Thymus (tissue), 11 donors: ENCODE measurements around the gene TEKT3. TPM values are rescaled to one million over a fixed set of nuclear protein-coding genes. Genes with fewer than 3 reads are reported as not detected.

Experiments
- DNase-seq, 9 donors: peaks; one replicate each; pipeline ENCODE4 v3.0.0-alpha.2; 2013; ENCODE audit warnings: low spot score in 9 of 9, low read depth in 6 of 9, missing footprints in 1 of 9
- H3K27ac ChIP-seq, 2 donors: one replicate each; pipeline ENCODE4 v1.5.1; 2013; ENCODE audit warnings: control low read depth in 1 of 2, low read depth in 1 of 2, low read length in 1 of 2, mild to moderate bottlenecking in 1 of 2, moderate library complexity in 1 of 2
- H3K27me3 ChIP-seq, 2 donors: one replicate each; pipeline ENCODE4 v1.5.1; 2013; ENCODE audit warnings: low read length in 1 of 2; ENCODE audit not compliant: control insufficient read depth in 2 of 2, insufficient read depth in 1 of 2
- H3K36me3 ChIP-seq, 2 donors: one replicate each; pipeline ENCODE4 v1.5.1; 2013; ENCODE audit warnings: low read length in 1 of 2, mild to moderate bottlenecking in 1 of 2, moderate library complexity in 1 of 2; ENCODE audit not compliant: control insufficient read depth in 2 of 2, insufficient read depth in 2 of 2
- H3K4me1 ChIP-seq, 2 donors: one replicate each; pipeline ENCODE4 v1.5.1; 2013; ENCODE audit warnings: low read length in 2 of 2; ENCODE audit not compliant: control insufficient read depth in 2 of 2, insufficient read depth in 2 of 2
- H3K4me3 ChIP-seq, 2 donors: one replicate each; pipeline ENCODE4 v1.5.1; 2013; ENCODE audit warnings: low read length in 2 of 2, control low read depth in 1 of 2, mild to moderate bottlenecking in 1 of 2
- H3K9me3 ChIP-seq, 2 donors: one replicate each; pipeline ENCODE4 v1.5.1; 2013; ENCODE audit warnings: low read length in 1 of 2, mild to moderate bottlenecking in 1 of 2; ENCODE audit not compliant: control insufficient read depth in 2 of 2, insufficient read depth in 1 of 2
- WGBS: extraction: QIAGEN DNeasy Blood & Tissue Kit; methylation state at CpG from one replicate; pipeline ENCODE4 v1.1.7; 2013; 5-methylcytosine and 5-hydroxymethylcytosine counted together
- polyA plus RNA-seq: library from polyadenylated mRNA; stranded (reverse); fragments of 200-250 nt; gene quantifications from one replicate; pipeline ENCODE4 v1.2.3, GENCODE V29; 2013
- total RNA-seq: library from RNA; stranded (reverse); fragments of 120-200 nt; gene quantifications from one replicate; pipeline ENCODE4 v1.2.4, GENCODE V29; 2013
- donor health status: healthy.

TEKT3 gene
- total and polyA plus RNA-seq, 2 donors: 0.38 to 0.64 TPM

GRCh38 chr17:15378243-15378642, 36.8 kb upstream of the TEKT3 start:
- Histone ChIP-seq H3K9me3 (no peaks in the 10 kb centered on the region), H3K27ac (no peak overlapping the region), H3K36me3 (no peaks in the 10 kb centered on the region), H3K4me1 (no peaks in the 10 kb centered on the region), H3K4me3 (no peak overlapping the region), H3K27me3 (no peaks in the 10 kb centered on the region)
- 94% methylated on average over 4 of the region's 4 CpGs for WGBS
- DNase-seq: no peak

GRCh38 chr17:15377616-15378015, 36.2 kb upstream of the TEKT3 start:
- H3K27ac ChIP-seq: no peak overlapping the region
- no peaks in the 10 kb centered on the region for H3K36me3 ChIP-seq
- no peak overlapping the region for H3K4me3 ChIP-seq
- DNase-seq: no peak
- no peaks in the 10 kb centered on the region for H3K9me3 ChIP-seq
- H3K4me1 ChIP-seq: no peaks in the 10 kb centered on the region
- 89% methylated on average over 6 of the region's 6 CpGs for WGBS
- no peaks in the 10 kb centered on the region for H3K27me3 ChIP-seq

- Histone ChIP-seq H3K4me1 (no peaks in the 10 kb centered on the region), H3K27me3 (no peaks in the 10 kb centered on the region), H3K4me3 (no peak overlapping the region), H3K9me3 (no peaks in the 10 kb centered on the region), H3K27ac (no peak overlapping the region), H3K36me3 (no peaks in the 10 kb centered on the region)
- 96% methylated on average over 4 of the region's 4 CpGs for WGBS
- no peak for DNase-seq
Observed at GRCh38 chr17:15377200-15377599, 35.8 kb upstream of the TEKT3 start.

GRCh38 chr17:15371376-15372130, 30.2 kb upstream of the TEKT3 start:
- H3K27ac ChIP-seq: no peak overlapping the region
- no peaks in the 10 kb centered on the region for H3K9me3 ChIP-seq
- no peaks in the 10 kb centered on the region for H3K27me3 ChIP-seq
- DNase-seq: no peak
- no peak overlapping the region for H3K4me3 ChIP-seq
- no peaks in the 10 kb centered on the region for H3K4me1 ChIP-seq
- no peaks in the 10 kb centered on the region for H3K36me3 ChIP-seq
- 94% methylated on average over 9 of the region's 9 CpGs for WGBS

GRCh38 chr17:15368600-15368999, 27.2 kb upstream of the TEKT3 start:
- WGBS: 65% methylated on average over 2 of the region's 2 CpGs
- Histone ChIP-seq H3K27me3 (no peaks in the 10 kb centered on the region), H3K4me1 (no peaks in the 10 kb centered on the region), H3K4me3 (no peak overlapping the region), H3K36me3 (no peaks in the 10 kb centered on the region), H3K9me3 (no peaks in the 10 kb centered on the region), H3K27ac (no peak overlapping the region)
- DNase-seq: no peak

- no peak overlapping the region for H3K27ac ChIP-seq
- H3K9me3 ChIP-seq: no peaks in the 10 kb centered on the region
- no peaks in the 10 kb centered on the region for H3K4me1 ChIP-seq
- H3K36me3 ChIP-seq: no peaks in the 10 kb centered on the region
- no peak for DNase-seq
- 96% methylated on average over 4 of the region's 4 CpGs for WGBS
- H3K27me3 ChIP-seq: no peaks in the 10 kb centered on the region
- no peak overlapping the region for H3K4me3 ChIP-seq
Observed at GRCh38 chr17:15366026-15366425, 24.6 kb upstream of the TEKT3 start.

GRCh38 chr17:15364615-15365014, 23.2 kb upstream of the TEKT3 start:
- WGBS: 76% methylated on average over 3 of the region's 3 CpGs
- no peak overlapping the region for H3K27ac ChIP-seq
- no peaks in the 10 kb centered on the region for H3K27me3 ChIP-seq
- H3K4me1 ChIP-seq: no peaks in the 10 kb centered on the region
- H3K9me3 ChIP-seq: no peaks in the 10 kb centered on the region
- H3K36me3 ChIP-seq: no peaks in the 10 kb centered on the region
- no peak for DNase-seq
- H3K4me3 ChIP-seq: no peak overlapping the region

GRCh38 chr17:15363702-15364101, 22.3 kb upstream of the TEKT3 start:
- DNase-seq: no peak
- Histone ChIP-seq H3K27ac (no peak overlapping the region), H3K36me3 (no peaks in the 10 kb centered on the region), H3K9me3 (no peaks in the 10 kb centered on the region), H3K27me3 (no peaks in the 10 kb centered on the region), H3K4me3 (no peak overlapping the region), H3K4me1 (no peaks in the 10 kb centered on the region)
- 96% methylated on average over 6 of the region's 6 CpGs for WGBS

- Histone ChIP-seq H3K27ac (no peak overlapping the region), H3K4me1 (no peaks in the 10 kb centered on the region), H3K9me3 (no peaks in the 10 kb centered on the region), H3K36me3 (no peaks in the 10 kb centered on the region), H3K4me3 (no peak overlapping the region), H3K27me3 (no peaks in the 10 kb centered on the region)
- 81% methylated on average over 2 of the region's 2 CpGs for WGBS
- DNase-seq: no peak
Observed at GRCh38 chr17:15361592-15361991, 20.2 kb upstream of the TEKT3 start.
